Activated naive CD4-positive, alpha-beta T cell treated with anti-CD3 and anti-CD28 coated beads, Interleukin-2, amount 50 U/mL, for 72 hours (primary cell): ENCODE data around the gene PCDH15. TPM values are rescaled to one million over a fixed set of nuclear protein-coding genes. Genes with fewer than 3 reads are reported as not detected.

Source experiments
- ATAC-seq, 2 donors: fragments of 150-1000 bp; cut with Tn5 transposase; 2 replicates each; pipeline ENCODE4 v1.10.0; 2021; ENCODE audit warnings: mild to moderate bottlenecking in 2 of 2, moderate library complexity in 2 of 2
- DNase-seq, 2 donors: peaks; one replicate each; pipeline ENCODE4 v3.0.0; 2021 to 2022; ENCODE audit warnings: low spot score in 2 of 2
- H3K27ac Mint-ChIP-seq, 2 donors: one replicate each; pipeline ENCODE4 v1.8.0; 2022; ENCODE audit warnings: mild to moderate bottlenecking in 2 of 2, mixed read lengths in 2 of 2
- H3K36me3 Mint-ChIP-seq, 2 donors: one replicate each; pipeline ENCODE4 v1.8.0; 2022; ENCODE audit warnings: mixed read lengths in 2 of 2
- H3K9me3 Mint-ChIP-seq, 2 donors: one replicate each; pipeline ENCODE4 v1.8.0; 2022; ENCODE audit warnings: mixed read lengths in 2 of 2
- total RNA-seq, 2 donors: library from RNA; stranded (reverse); gene quantifications; one replicate each; pipeline ENCODE4 v1.2.3, GENCODE V29; 2022

The PCDH15 gene
- total RNA-seq, 2 donors from 2014 or later: not detected

- no peak for DNase-seq
- no peaks in the 10 kb centered on the region for H3K36me3 Mint-ChIP-seq
- peaks cover 8 to 9% of the 10 kb centered on the region in 2 donors for H3K9me3 Mint-ChIP-seq
- no peak for ATAC-seq
- H3K27ac Mint-ChIP-seq: no peak overlapping the region
Measured at GRCh38 chr10:54148508-54148907, 652.5 kb downstream of the PCDH15 start.

- DNase-seq (no peak), ATAC-seq (no peak)
- Mint-ChIP-seq H3K36me3 (peaks cover 0 to 5% of the 10 kb centered on the region in 2 donors), H3K27ac (no peak overlapping the region), H3K9me3 (peaks cover 9 to 19% of the 10 kb centered on the region in 2 donors)
Measured at GRCh38 chr10:54139819-54140428, 661.1 kb downstream of the PCDH15 start.

GRCh38 chr10:54137396-54137795 lies 663.6 kb downstream of the PCDH15 start:
- Mint-ChIP-seq H3K27ac (no peak overlapping the region), H3K36me3 (peaks cover 0 to 5% of the 10 kb centered on the region in 2 donors), H3K9me3 (peaks cover 9 to 23% of the 10 kb centered on the region in 2 donors)
- DNase-seq (no peak), ATAC-seq (no peak)

- no peak for ATAC-seq
- DNase-seq: no peak
- H3K36me3 Mint-ChIP-seq: peaks cover 0 to under 1% of the 10 kb centered on the region in 2 donors
- H3K27ac Mint-ChIP-seq: no peak overlapping the region
- peaks cover 5 to 14% of the 10 kb centered on the region in 2 donors for H3K9me3 Mint-ChIP-seq
Measured at GRCh38 chr10:54133203-54133602, 667.8 kb downstream of the PCDH15 start.

- peaks cover 4 to 7% of the 10 kb centered on the region in 2 donors for H3K9me3 Mint-ChIP-seq
- no peak overlapping the region for H3K27ac Mint-ChIP-seq
- no peaks in the 10 kb centered on the region for H3K36me3 Mint-ChIP-seq
- no peak for ATAC-seq
- no peak for DNase-seq
Measured at GRCh38 chr10:54131833-54132232, 669.2 kb downstream of the PCDH15 start.

GRCh38 chr10:54130394-54130793 lies 670.6 kb downstream of the PCDH15 start:
- DNase-seq (no peak), ATAC-seq (no peak)
- Mint-ChIP-seq H3K27ac (no peak overlapping the region), H3K9me3 (peaks cover 0 to 3% of the 10 kb centered on the region in 2 donors), H3K36me3 (no peaks in the 10 kb centered on the region)

GRCh38 chr10:54125098-54125747 lies 675.8 kb downstream of the PCDH15 start:
- Mint-ChIP-seq H3K27ac (no peak overlapping the region), H3K9me3 (peaks cover 29% of the 10 kb centered on the region in 2 donors), H3K36me3 (peaks cover 9 to 11% of the 10 kb centered on the region in 2 donors)
- ATAC-seq: no peak
- no peak for DNase-seq

GRCh38 chr10:54124209-54124885 lies 676.7 kb downstream of the PCDH15 start:
- no peak for ATAC-seq
- peaks cover 29% of the 10 kb centered on the region in 2 donors for H3K9me3 Mint-ChIP-seq
- no peak overlapping the region for H3K27ac Mint-ChIP-seq
- H3K36me3 Mint-ChIP-seq: peaks cover 9 to 11% of the 10 kb centered on the region in 2 donors
- no peak for DNase-seq

- Mint-ChIP-seq H3K27ac (no peak overlapping the region), H3K9me3 (peaks cover 35 to 45% of the 10 kb centered on the region in 2 donors), H3K36me3 (peaks cover 9 to 11% of the 10 kb centered on the region in 2 donors)
- DNase-seq: no peak
- no peak for ATAC-seq
Measured at GRCh38 chr10:54120806-54121205, 680.2 kb downstream of the PCDH15 start.

- no peak for ATAC-seq
- Mint-ChIP-seq H3K27ac (no peak overlapping the region), H3K36me3 (peaks cover 0 to 11% of the 10 kb centered on the region in 2 donors), H3K9me3 (peaks cover 16 to 20% of the 10 kb centered on the region in 2 donors)
- DNase-seq: no peak
Measured at GRCh38 chr10:54108961-54109360, 692.1 kb downstream of the PCDH15 start.

GRCh38 chr10:54096892-54097291 lies 704.1 kb downstream of the PCDH15 start:
- Mint-ChIP-seq H3K36me3 (peaks cover 0 to 4% of the 10 kb centered on the region in 2 donors), H3K27ac (no peak overlapping the region), H3K9me3 (peaks cover 12 to 24% of the 10 kb centered on the region in 2 donors)
- ATAC-seq: no peak
- no peak for DNase-seq

GRCh38 chr10:54094321-54094720 lies 706.7 kb downstream of the PCDH15 start:
- ATAC-seq (no peak), DNase-seq (no peak)
- Mint-ChIP-seq H3K36me3 (no peaks in the 10 kb centered on the region), H3K27ac (no peak overlapping the region), H3K9me3 (peaks cover 6 to 22% of the 10 kb centered on the region in 2 donors)

GRCh38 chr10:54091237-54091636 lies 709.8 kb downstream of the PCDH15 start:
- Mint-ChIP-seq H3K36me3 (no peaks in the 10 kb centered on the region), H3K27ac (no peak overlapping the region), H3K9me3 (peaks cover 7 to 20% of the 10 kb centered on the region in 2 donors)
- no peak for DNase-seq
- no peak for ATAC-seq

GRCh38 chr10:54081950-54082349 lies 719.1 kb downstream of the PCDH15 start:
- no peak overlapping the region for H3K27ac Mint-ChIP-seq
- H3K9me3 Mint-ChIP-seq: peaks cover 7 to 17% of the 10 kb centered on the region in 2 donors
- H3K36me3 Mint-ChIP-seq: no peaks in the 10 kb centered on the region
- no peak for ATAC-seq
- no peak for DNase-seq

- no peak overlapping the region for H3K27ac Mint-ChIP-seq
- H3K36me3 Mint-ChIP-seq: no peaks in the 10 kb centered on the region
- peaks cover 0 to 4% of the 10 kb centered on the region in 2 donors for H3K9me3 Mint-ChIP-seq
- DNase-seq (no peak), ATAC-seq (no peak)
Measured at GRCh38 chr10:54067361-54067760, 733.7 kb downstream of the PCDH15 start.

GRCh38 chr10:54066646-54067045 lies 734.4 kb downstream of the PCDH15 start:
- Mint-ChIP-seq H3K9me3 (peaks cover 0 to 4% of the 10 kb centered on the region in 2 donors), H3K27ac (no peak overlapping the region), H3K36me3 (no peaks in the 10 kb centered on the region)
- ATAC-seq (no peak), DNase-seq (no peak)

- H3K27ac Mint-ChIP-seq: no peak overlapping the region
- no peak for ATAC-seq
Measured at GRCh38 chr10:54065106-54065505, 735.9 kb downstream of the PCDH15 start.

More at GRCh38 chr10:54065106-54065505, 735.9 kb downstream of the PCDH15 start:
- no peak for DNase-seq
- Mint-ChIP-seq H3K36me3 (no peaks in the 10 kb centered on the region), H3K9me3 (peaks cover 0 to 4% of the 10 kb centered on the region in 2 donors)
